GM13976 (cell line): ENCODE data around the gene SERPINB6.
"Not testable (repeated sequence)": the region's sequence is repeated elsewhere in the genome, so short reads cannot be mapped to it uniquely, and the experiment has no call there.

Source experiments
- DNase-seq: peaks from one replicate; pipeline ENCODE4 v3.0.0; 2012; ENCODE audit warnings: low spot score
- in situ Hi-C: fragments of 300-500 bp; cut with MboI; formaldehyde crosslinking; loops from one replicate; pipeline ENCODE4 v1.12.0; 2022; ENCODE audit warnings: low sequenced_read_pairs, mixed read lengths, inconsistent platforms; ENCODE audit not compliant: unreplicated experiment
- TF ChIP-seq, protein P1 (sequence below): IDR thresholded peaks from 2 replicates; pipeline ENCODE4 v1.5.1; 2012; ENCODE audit warnings: borderline replicate concordance, mild to moderate bottlenecking; ENCODE audit not compliant: insufficient read depth; ENCODE audit errors: extremely low read depth, missing control alignments, control extremely low read depth

The SERPINB6 gene

DNA sequence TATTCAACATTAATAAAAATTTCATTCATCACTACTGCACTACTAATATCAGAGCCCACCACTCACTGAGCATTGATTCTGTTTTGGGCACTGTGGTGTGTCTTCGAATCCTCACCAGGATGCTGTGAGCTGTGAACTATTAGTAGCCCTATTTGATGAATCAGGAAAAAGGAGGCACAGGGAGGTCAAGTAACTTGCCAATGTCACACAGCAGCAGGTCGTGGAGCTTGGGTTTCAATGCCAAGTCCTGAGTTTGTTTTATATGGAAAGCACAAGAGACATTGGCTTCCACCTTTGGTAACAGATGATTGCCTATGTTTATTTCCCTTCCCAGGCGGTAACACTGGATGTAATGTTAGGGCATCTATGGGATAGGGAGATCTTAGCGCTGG, 43.3 kb upstream of the SERPINB6 start:
- in situ Hi-C loops = loop anchor here (5.0 kb wide), 1 partner anchor 33 kb away; no protein-coding TSS in a partner anchor
- TF ChIP-seq, protein P1, sequence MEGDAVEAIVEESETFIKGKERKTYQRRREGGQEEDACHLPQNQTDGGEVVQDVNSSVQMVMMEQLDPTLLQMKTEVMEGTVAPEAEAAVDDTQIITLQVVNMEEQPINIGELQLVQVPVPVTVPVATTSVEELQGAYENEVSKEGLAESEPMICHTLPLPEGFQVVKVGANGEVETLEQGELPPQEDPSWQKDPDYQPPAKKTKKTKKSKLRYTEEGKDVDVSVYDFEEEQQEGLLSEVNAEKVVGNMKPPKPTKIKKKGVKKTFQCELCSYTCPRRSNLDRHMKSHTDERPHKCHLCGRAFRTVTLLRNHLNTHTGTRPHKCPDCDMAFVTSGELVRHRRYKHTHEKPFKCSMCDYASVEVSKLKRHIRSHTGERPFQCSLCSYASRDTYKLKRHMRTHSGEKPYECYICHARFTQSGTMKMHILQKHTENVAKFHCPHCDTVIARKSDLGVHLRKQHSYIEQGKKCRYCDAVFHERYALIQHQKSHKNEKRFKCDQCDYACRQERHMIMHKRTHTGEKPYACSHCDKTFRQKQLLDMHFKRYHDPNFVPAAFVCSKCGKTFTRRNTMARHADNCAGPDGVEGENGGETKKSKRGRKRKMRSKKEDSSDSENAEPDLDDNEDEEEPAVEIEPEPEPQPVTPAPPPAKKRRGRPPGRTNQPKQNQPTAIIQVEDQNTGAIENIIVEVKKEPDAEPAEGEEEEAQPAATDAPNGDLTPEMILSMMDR = no peak
- no peak for DNase-seq

DNA sequence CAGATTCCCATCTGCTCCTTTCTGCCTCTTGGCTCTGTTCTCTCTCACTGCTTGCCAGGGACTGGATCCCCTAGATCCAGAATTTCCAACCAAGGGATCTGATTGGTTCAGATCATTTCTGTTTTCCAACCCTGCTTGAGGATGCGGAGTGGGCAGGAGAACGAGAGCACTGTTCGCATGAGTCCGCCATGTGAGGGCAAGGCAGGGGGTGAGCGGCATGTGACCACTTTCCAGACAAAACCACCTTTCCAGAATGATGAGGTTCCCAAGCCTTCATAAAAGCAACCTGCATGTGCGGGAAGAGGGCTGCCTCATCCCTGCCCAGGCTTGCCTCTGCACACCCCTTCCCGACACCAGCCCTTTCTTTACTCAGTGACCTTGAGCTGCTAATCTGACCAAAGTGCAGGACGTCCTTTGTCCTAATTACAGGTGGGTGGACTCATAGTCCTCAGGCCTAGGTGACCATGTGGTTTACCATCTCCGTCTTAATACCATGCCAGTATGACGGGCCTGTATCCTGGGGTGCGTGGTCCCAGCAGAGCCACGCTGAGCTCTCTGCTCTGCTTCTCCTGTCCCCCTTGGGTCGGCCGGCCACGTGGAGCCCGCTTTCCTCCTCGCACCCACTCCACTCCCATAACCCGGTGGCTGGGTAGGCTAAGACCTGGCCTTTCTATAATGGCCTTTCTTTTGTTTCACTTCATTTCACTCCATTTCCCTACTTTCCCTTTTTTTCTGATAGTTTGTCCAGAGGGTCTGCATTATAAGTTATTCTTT, 42.7 kb upstream of the SERPINB6 start:
- in situ Hi-C loops = loop anchor here (5.0 kb wide), 1 partner anchor 33 kb away; no protein-coding TSS in a partner anchor
- DNase-seq = no peak
- TF ChIP-seq, protein P1 = no peak

DNA sequence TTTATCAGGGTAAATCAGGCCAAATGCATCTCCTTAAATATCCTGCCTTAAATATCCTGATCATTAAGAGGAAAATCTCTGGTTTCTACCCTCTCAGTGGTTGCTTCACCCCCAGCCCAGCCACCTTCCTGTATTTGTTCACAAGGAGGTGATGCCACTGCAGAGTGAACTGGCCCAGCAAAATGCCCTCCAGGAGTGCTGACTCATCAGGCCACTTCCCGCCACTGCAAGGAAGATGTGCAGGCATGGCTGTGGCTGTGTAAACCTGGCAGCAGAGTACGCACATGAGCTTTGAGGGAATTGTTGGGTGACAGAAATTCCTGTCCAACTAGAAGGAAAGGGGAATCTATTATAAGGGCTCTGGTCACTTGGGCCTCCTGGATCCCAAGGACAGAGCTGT, 42.1 kb upstream of the SERPINB6 start:
- in situ Hi-C loops = loop anchor here (5.0 kb wide), 1 partner anchor 34 kb away; no protein-coding TSS in a partner anchor
- no peak for DNase-seq

DNA sequence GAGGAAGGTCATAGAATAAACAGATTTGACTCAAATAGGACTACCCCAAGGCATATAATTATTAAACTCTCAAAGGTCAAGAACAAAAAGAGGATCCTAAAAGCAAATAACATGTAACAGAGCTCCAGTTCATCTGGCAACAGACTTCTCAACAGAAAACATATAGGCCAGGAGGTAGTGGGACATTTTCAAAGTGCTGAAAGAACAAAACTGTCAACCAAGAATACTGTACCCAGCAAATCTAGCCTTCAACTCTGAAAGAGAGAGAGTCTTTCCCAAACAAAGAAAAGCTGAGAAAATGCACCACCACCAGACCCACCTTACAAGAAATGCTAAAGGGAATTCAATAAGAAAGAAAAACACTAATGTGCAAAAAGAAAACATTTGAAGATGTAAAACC, 40.2 kb upstream of the SERPINB6 start:
- in situ Hi-C loops = loop anchor here (5.0 kb wide), 1 partner anchor 36 kb away; no protein-coding TSS in a partner anchor
- DNase-seq = no peak
- TF ChIP-seq, protein P1 = no peak

More for the DNA sequence above, 42.1 kb upstream of the SERPINB6 start:
- TF ChIP-seq, protein P1 = no peak

DNA sequence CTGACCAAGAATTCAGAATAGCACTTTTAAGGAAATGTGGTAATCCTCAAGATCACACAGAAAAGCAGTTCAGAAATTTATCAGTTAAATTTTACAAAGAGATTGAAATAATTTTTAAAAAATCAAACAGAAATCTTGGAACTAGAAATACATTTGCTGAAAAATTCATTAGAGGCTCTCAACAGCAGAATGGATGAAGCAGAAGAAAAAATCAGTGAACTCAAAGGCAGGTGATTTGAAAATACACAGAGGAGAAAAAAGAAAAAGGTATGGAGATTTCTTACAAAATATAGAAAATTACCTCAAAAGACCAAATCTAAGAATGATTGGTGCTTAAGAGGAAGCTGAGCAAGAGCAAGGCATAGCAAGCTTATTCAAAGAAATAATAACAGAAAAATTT, 39.8 kb upstream of the SERPINB6 start:
- TF ChIP-seq, protein P1 = no peak
- DNase-seq = no peak
- in situ Hi-C loops = loop anchor here (5.0 kb wide), 1 partner anchor 36 kb away; no protein-coding TSS in a partner anchor

DNA sequence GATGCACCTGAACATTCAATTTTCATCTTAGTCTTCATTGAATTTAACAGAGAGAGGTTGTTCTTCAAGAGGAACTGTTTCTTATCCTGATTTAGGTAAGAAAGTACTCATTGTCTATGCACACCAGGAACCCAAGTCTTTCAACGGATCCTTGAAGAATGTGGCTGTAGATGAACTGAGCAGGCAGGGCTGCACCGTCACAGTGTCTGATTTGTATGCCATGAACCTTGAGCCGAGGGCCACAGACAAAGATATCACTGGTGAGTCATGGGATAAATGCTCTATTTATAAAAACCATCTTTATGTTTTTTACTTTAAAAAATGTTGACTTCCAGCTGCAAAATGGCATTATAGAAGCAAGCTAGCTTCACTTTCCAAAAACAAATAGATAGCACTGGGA, 38.6 kb upstream of the SERPINB6 start:
- in situ Hi-C loops = loop anchor here (5.0 kb wide), 1 partner anchor 37 kb away; no protein-coding TSS in a partner anchor
- no peak for DNase-seq
- TF ChIP-seq, protein P1 = no peak

DNA sequence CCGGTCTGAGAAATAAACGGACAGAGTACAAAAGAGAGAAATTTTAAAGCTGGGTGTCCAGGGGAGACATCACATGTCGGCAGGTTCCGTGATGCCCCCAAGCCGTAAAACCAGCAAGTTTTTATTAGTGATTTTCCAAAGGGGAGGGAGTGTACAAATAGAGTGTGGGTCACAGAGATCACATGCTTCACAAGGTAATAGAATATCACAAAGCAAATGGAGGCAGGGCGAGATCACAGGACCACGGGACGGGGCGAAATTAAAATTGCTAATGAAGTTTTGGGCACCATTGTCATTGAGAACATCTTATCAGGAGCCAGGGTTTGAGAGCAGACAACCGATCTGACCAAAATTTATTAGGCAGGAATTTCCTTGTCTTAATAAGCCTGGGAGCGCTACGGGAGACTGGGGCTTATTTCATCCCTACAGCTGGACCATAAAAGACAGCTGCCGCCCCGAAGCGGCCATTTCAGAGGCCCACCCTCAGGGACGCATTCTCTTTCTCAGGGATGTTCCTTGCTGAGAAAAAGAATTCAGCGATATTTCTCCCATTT, 37.4 kb upstream of the SERPINB6 start:
- in situ Hi-C loops, DNase-seq: not testable (repeated sequence)
